Heart left ventricle (tissue), 13 donors: Measurements from ENCODE around the gene SIRPB2.

ENCODE experiments used
- CTCF ChIP-seq, 12 donors: fragments of 200-600 bp; sonication (generic) in 4 of 12; IDR thresholded peaks; one replicate each; pipeline versions ENCODE4 v1.5.0 to v1.8.0; 2018 to 2022; ENCODE audit warnings: antibody characterized with exemption in 12 of 12, mild to moderate bottlenecking in 5 of 12
- POLR2A ChIP-seq, 2 donors: fragments of 450-650 bp; IDR thresholded peaks; one replicate each; pipeline ENCODE4 v1.6.1; 2017; ENCODE audit warnings: antibody characterized with exemption in 2 of 2, mild to moderate bottlenecking in 2 of 2, moderate library complexity in 2 of 2
- donor health status: ischemic (EF 13 %, LVEDD 7.1; RV severe dilation, severe dysfunction).
- donor health status: DM: no; HTN: yes; CAD: no.
- donor health status: DM: no; HTN: no; CAD: no.
- donor health status: ischemic (EF 25% LVEDD 6.9; RV normal size, moderate dysfunction).
- donor health status: ischemic (EF 25% LVEDD 5.7; RV mildly dilated, moderate dysfunction).
- donor health status: ischemic (EF 35%, LVEDD 5.7; RV mildly dilated, moderate dysfunction).
- donor health status: nonischemic (EF 11% LVEDD 7.7; RV severe dilation, severe dysfunction).
- donor health status: DM: yes; HTN: yes; CAD: no.
- donor health status: PGD.
- donor health status: ischemic (EF 29% LVEDD 5.4; RV normal size, mild dysfunction).
- donor health status: nonischemic (EF 23%, LVEDD 6.1; RV moderate dilation, normal function).

- TF ChIP-seq CTCF (IDR thresholded peaks at IDR 0.05) (no peak), POLR2A (IDR thresholded peaks at IDR 0.05) (no peak)
Measured at GRCh38 chr20:1500496-1500895, 9.3 kb upstream of the SIRPB2 start.
